Smooth muscle cell of trachea (primary cell): ENCODE data around the gene SPANXN1. TPM values are rescaled to one million over a fixed set of nuclear protein-coding genes. Genes with fewer than 3 reads are reported as not detected.

Source experiments
- total RNA-seq: library from RNA; depleted of rRNA; stranded (reverse); fragments of >200 nt; gene quantifications from 2 replicates; pipeline ENCODE4 v1.2.1, GENCODE V29; 2014

The SPANXN1 gene, protein sequence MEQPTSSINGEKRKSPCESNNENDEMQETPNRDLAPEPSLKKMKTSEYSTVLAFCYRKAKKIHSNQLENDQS
- not detected in 2 replicates for total RNA-seq

DNA sequence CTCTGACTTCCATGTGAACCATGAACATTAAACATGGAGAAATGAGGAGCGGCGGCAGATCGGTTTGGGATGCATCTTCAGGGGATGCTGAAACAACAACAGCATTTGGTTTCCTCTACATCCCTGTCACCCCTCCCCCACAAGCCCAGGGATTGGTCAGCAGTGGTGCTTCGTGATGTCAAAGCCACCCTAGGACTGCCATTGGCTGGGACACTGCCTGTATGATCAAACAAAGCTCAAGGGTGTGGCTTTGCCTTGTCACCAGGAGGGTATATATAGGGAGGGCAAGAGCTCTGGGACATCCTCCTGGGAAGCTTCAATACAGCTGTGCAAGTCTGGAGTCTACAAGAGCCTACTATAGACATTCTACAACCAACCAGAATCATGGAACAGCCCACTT is at the start of gene SPANXN1:
SPANXN1 (plus strand) TSS at position 301 of the 400 bp plus-strand sequence; CDS start at position 385, 84 bp downstream.

